Memory B cell (primary cell): ENCODE data around the gene STAT3.
"Not testable (repeated sequence)": the region's sequence is repeated elsewhere in the genome, so short reads cannot be mapped to it uniquely, and the experiment has no call there.

Source experiments
- ATAC-seq: fragments of 150-1000 bp; cut with Tn5 transposase; 2 replicates; pipeline ENCODE4 v1.10.0; 2021; ENCODE audit warnings: low read depth, mild to moderate bottlenecking, moderate library complexity
- DNase-seq, 2 donors: peaks; one replicate each; pipeline ENCODE4 v3.0.0; 2022; ENCODE audit warnings: low spot score in 2 of 2
- H3K27ac Mint-ChIP-seq: one replicate; pipeline ENCODE4 v1.8.0; 2022; ENCODE audit warnings: mild to moderate bottlenecking, moderate library complexity, mixed read lengths
- H3K27me3 Mint-ChIP-seq: one replicate; pipeline ENCODE4 v1.8.0; 2022; ENCODE audit warnings: mixed read lengths
- H3K36me3 Mint-ChIP-seq: one replicate; pipeline ENCODE4 v1.8.0; 2022; ENCODE audit warnings: mild to moderate bottlenecking, mixed read lengths
- H3K4me1 Mint-ChIP-seq: one replicate; pipeline ENCODE4 v1.8.0; 2022; ENCODE audit warnings: mixed read lengths
- H3K4me3 Mint-ChIP-seq: one replicate; pipeline ENCODE4 v1.8.0; 2022; ENCODE audit warnings: mild to moderate bottlenecking, moderate library complexity, mixed read lengths
- H3K9me3 Mint-ChIP-seq: one replicate; pipeline ENCODE4 v1.8.0; 2022; ENCODE audit warnings: mixed read lengths

The STAT3 gene

DNA sequence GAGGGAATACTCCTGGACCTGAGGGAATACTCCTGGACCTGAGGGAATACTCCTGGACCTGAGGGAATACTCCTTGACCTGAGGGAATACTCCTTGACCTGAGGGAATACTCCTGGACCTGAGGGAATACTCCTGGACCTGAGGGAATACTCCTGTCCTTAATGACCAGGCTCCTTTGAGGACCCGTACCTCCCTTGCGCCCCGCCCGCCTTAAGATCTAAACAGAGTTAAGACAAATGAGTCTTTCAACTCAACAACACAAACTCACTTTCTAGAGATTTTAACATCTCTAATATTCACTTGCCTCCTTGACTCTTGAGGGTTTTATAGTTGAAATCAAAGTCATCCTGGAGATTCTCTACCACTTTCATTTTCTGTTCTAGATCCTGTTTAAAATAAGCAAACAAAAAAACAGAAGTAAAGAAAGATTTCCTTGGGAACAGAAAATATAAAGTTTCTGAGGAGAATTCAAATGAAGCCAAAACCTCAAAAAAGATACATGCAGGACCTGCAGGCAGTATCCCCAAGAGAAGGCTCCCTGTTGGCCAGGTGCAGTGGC is 49.7 kb downstream of the STAT3 start:
- peaks cover 22% of the 10 kb centered on the region for H3K4me1 Mint-ChIP-seq
- ATAC-seq (no peak), DNase-seq (no peak)
- no peaks in the 10 kb centered on the region for H3K27me3 Mint-ChIP-seq
- H3K4me3 Mint-ChIP-seq: peak overlapping the region; percentile 17
- H3K36me3 Mint-ChIP-seq: peaks cover 30% of the 10 kb centered on the region
- H3K9me3 Mint-ChIP-seq: no peaks in the 10 kb centered on the region
- no peak overlapping the region for H3K27ac Mint-ChIP-seq

DNA sequence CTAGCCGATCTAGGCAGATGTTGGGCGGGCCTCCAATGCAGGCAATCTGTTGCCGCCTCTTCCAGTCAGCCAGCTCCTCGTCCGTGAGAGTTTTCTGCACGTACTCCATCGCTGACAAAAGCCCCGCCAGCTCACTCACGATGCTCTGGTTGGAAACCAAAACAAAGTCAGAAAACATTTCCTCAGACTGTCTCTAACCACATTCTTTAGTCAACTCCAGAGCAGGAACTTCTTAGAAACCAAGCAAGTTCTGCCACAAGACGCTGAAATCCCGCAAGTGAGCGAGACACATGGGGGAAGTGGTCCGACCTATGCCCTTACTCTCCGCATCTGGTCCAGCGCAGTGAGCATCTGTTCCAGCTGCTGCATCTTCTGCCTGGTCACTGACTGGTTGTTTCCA is 50.8 kb downstream of the STAT3 start:
- Mint-ChIP-seq H3K4me3 (no peak overlapping the region), H3K27me3 (no peaks in the 10 kb centered on the region), H3K4me1 (peaks cover 17% of the 10 kb centered on the region), H3K36me3 (peaks cover 28% of the 10 kb centered on the region), H3K9me3 (no peaks in the 10 kb centered on the region), H3K27ac (peak overlapping the region; percentile 31)
- DNase-seq (no peak), ATAC-seq (peak; percentile 84)

DNA sequence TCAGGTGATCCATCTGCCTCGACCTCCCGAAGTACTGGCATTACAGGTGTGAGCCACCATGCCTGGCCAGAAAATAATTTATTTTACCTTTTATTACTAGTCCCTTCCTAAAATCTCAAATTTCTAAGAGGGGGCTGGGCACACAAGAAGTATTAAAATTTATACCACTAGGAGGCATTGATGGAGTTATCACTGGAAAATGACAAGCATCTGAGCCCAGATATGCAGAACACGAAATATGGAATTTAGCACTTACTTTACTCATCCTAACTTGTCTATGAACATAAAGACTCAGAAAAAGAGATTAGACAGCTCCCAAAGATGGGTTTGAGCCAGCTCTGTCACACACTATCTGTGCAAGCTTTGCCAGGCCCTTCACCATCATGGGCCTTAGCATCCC is 53.6 kb downstream of the STAT3 start:
- ATAC-seq (no peak), DNase-seq (no peak)
- no peak overlapping the region for H3K27ac Mint-ChIP-seq
- peaks cover 29% of the 10 kb centered on the region for H3K36me3 Mint-ChIP-seq
- H3K4me1 Mint-ChIP-seq: peaks cover 9% of the 10 kb centered on the region
- no peaks in the 10 kb centered on the region for H3K9me3 Mint-ChIP-seq
- no peak overlapping the region for H3K4me3 Mint-ChIP-seq
- no peaks in the 10 kb centered on the region for H3K27me3 Mint-ChIP-seq

DNA sequence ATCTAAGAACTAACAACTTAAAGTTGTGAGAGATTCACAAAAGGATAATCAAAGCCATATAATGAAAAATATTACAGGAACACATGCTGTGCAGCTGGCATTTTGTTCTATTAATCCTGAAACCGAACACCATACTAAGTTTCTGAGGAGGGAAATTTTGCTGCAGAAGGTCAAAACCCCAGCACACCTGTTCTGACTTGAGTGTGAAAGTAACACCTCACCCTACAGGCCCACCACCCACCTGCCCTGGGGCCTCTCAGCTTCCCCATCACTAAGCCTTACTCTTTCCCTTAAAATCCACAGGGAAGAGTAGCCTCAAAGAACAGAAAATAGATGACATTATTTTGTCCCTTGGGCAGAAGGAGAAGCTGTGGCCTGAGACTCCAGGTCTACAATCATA is 55.2 kb downstream of the STAT3 start:
- Mint-ChIP-seq H3K4me3 (no peak overlapping the region), H3K27me3 (no peaks in the 10 kb centered on the region), H3K36me3 (peaks cover 29% of the 10 kb centered on the region), H3K27ac (no peak overlapping the region), H3K9me3 (no peaks in the 10 kb centered on the region), H3K4me1 (peaks cover 2% of the 10 kb centered on the region)
- no peak for ATAC-seq
- DNase-seq: no peak

DNA sequence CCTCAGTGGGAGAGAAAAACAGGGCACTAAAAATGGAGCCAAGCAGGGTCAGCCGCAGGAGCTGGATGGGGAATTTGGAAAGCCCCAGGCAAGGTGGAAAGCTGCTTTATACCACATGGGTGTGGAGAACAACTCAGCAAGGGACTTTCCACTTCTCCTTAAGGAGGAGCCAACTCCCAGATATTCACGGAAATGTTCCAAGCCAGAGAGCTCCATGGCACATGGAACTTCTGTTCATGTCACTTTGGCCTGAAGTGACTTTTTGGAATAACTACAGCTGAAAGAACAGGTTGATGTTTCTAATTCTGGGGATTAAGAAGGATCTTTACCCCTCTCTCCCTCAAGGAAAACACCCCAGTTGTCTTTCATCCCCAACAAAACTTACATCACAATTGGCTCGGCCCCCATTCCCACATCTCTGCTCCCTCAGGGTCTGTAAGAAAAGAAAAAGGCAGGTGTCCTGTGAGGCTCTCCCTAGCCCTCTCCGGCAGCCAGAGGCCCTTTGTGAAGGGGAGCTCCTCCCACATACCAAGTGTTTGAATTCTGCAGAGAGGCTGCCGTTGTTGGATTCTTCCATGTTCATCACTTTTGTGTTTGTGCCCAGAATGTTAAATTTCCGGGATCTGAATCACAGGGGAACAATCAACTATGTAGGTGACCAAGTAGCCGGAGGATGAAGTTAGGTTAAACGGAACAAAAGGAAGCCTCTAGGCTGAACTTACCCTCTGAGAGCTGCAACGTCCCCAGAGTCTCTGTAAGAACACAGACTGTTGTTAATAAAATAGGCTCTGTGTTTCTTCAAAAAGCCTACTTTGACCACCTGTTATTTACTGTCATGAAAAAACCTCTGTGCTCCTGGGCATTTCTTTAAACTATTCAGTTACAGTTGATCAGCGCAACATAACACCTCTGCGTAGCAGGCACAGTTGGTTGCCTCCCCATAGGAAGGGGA is 58.9 kb downstream of the STAT3 start:
- no peak for ATAC-seq
- H3K36me3 Mint-ChIP-seq: peaks cover 25% of the 10 kb centered on the region
- no peak overlapping the region for H3K27ac Mint-ChIP-seq
- H3K4me3 Mint-ChIP-seq: no peak overlapping the region
- no peaks in the 10 kb centered on the region for H3K9me3 Mint-ChIP-seq
- no peaks in the 10 kb centered on the region for H3K4me1 Mint-ChIP-seq
- no peak for DNase-seq
- no peaks in the 10 kb centered on the region for H3K27me3 Mint-ChIP-seq

DNA sequence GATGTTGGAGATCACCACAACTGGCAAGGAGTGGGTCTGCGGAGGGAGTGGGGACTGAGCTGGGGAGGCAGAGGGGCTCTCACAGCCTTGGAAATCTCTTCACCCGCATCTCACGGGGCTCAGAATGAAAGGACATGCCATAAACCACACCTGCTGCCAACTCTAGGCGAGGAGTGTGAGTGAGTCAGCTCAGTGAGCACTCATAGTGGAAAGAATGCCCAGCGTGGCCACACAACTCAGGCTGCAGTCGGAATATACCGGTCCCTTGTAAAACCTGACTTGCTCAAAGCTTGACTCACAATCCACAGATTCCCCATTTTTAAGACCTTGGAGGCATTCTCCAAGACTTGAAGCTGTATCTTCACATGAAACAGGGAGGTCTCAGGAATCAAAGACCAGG is 63.2 kb downstream of the STAT3 start:
- no peaks in the 10 kb centered on the region for H3K9me3 Mint-ChIP-seq
- peaks cover 9% of the 10 kb centered on the region for H3K4me1 Mint-ChIP-seq
- no peak for ATAC-seq
- H3K36me3 Mint-ChIP-seq: peaks cover 21% of the 10 kb centered on the region
- no peaks in the 10 kb centered on the region for H3K27me3 Mint-ChIP-seq
- no peak overlapping the region for H3K27ac Mint-ChIP-seq
- no peak for DNase-seq
- no peak overlapping the region for H3K4me3 Mint-ChIP-seq

DNA sequence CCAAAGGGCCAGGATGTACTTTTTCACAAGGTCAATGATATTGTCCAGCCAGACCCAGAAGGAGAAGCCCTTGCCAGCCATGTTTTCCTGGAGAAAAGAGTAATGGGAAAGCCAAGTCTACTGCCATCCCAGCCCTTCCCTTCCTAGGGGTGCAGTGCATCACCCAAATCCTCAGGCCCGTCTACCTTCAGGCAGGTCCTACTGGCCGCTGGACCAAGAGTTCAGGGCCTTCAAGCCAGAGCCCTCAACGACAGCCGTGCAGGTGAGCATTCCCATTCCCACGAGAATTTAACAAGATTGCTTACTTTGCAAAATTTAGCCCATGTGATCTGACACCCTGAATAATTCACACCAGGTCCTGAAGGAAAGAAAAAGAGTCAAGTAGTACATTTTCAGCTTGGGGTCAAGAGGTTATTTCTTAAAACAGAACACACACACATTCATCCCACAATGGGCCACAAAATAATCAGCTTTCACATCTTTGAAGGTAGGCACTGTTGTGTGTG is 64.9 kb downstream of the STAT3 start:
- Mint-ChIP-seq H3K9me3 (no peaks in the 10 kb centered on the region), H3K27me3 (no peaks in the 10 kb centered on the region), H3K4me3 (no peak overlapping the region), H3K36me3 (peaks cover 20% of the 10 kb centered on the region), H3K27ac (no peak overlapping the region), H3K4me1 (peaks cover 15% of the 10 kb centered on the region)
- ATAC-seq (no peak), DNase-seq (no peak)

DNA sequence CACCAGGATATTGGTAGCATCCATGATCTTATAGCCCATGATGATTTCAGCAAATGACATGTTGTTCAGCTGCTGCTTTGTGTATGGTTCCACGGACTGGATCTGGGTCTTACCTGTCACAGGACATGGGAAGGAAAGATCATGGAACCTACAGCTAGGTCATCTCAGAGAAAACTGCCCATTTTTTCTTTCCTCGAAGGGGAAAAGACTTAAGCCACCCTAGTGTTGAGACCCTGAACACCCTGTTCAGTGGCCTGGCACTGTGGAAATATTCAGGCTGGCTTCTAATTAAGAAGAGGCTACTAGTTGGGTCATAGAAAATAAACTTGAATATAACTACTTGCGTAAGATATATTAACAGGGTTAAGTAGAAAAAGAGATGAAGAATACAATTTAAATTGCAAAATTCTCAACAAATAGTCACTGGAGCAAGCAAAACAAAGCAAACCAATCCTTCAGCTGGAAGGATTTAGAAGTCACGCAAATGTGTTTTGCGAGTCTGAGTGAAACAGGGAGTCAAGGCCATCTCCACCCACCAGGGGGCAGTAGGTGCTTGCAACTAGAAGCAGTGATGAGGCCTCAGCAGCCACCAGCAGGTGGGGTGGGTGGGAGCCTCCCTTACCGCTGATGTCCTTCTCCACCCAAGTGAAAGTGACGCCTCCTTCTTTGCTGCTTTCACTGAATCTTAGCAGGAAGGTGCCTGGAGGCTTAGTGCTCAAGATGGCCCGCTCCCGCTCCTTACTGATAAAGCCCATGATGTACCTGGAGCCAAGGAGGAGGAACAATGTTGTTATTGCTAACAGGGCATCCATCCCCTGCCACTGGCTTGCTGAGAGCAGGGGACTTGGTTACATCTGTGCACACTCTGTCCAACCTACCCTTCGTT is 65.6 kb downstream of the STAT3 start:
- H3K4me1 Mint-ChIP-seq: peaks cover 15% of the 10 kb centered on the region
- H3K27me3 Mint-ChIP-seq: no peaks in the 10 kb centered on the region

DNA sequence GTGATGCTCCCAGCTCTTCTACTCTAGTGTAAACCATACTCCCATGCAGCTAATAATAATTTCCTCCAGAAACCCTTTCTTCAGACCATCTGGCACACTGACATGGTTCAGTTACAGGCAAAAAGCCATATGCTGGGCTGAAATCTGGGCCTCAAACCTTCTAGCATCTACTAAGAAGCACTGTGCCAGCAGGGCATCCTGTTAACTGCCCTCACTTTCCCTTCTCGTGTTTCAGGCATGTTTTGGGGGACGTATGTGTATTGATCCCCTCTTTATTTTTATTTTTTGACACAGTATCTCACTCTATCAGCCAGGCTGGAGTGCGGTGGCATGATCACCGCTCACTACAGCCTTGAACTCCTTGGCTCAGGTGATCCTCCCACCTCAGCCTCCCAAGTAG is 66.7 kb downstream of the STAT3 start:
- ATAC-seq (no peak), DNase-seq (no peak)
- peaks cover 19% of the 10 kb centered on the region for H3K4me1 Mint-ChIP-seq
- peaks cover 21% of the 10 kb centered on the region for H3K36me3 Mint-ChIP-seq
- H3K9me3 Mint-ChIP-seq: no peaks in the 10 kb centered on the region
- H3K4me3 Mint-ChIP-seq: no peak overlapping the region
- peak overlapping the region; percentile 70 for H3K27ac Mint-ChIP-seq
- no peaks in the 10 kb centered on the region for H3K27me3 Mint-ChIP-seq

More for the DNA sequence above, 65.6 kb downstream of the STAT3 start:
- H3K4me3 Mint-ChIP-seq: no peak overlapping the region
- DNase-seq: peak; percentile 92 to 94
- no peak overlapping the region for H3K27ac Mint-ChIP-seq
- H3K9me3 Mint-ChIP-seq: no peaks in the 10 kb centered on the region
- peak; percentile 99 for ATAC-seq
- H3K36me3 Mint-ChIP-seq: peaks cover 20% of the 10 kb centered on the region

DNA sequence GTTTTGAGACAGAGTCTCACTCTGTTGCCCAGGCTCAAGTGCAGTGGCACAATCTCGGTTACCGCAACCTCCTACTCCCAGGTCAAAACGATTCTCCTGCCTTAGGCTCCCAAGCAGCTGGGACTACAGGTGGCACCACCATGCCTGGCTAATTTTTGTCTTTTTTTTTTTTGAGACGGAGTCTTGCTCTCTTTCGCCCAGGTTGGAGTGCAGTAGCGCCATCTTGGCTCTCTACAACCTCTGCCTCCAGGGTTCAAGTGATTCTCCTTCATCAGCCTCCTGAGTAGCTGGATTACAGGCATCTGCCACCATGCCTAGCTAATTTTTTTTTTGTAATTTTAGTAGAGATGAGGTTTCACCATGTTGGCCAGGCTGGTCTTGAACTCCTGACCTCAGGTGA is 70.3 kb downstream of the STAT3 start:
- H3K36me3 Mint-ChIP-seq: peaks cover 19% of the 10 kb centered on the region
- not testable (repeated sequence) for H3K4me3 Mint-ChIP-seq, H3K27me3 Mint-ChIP-seq, DNase-seq, H3K9me3 Mint-ChIP-seq, ATAC-seq, H3K27ac Mint-ChIP-seq
- H3K4me1 Mint-ChIP-seq: peaks cover 31% of the 10 kb centered on the region

DNA sequence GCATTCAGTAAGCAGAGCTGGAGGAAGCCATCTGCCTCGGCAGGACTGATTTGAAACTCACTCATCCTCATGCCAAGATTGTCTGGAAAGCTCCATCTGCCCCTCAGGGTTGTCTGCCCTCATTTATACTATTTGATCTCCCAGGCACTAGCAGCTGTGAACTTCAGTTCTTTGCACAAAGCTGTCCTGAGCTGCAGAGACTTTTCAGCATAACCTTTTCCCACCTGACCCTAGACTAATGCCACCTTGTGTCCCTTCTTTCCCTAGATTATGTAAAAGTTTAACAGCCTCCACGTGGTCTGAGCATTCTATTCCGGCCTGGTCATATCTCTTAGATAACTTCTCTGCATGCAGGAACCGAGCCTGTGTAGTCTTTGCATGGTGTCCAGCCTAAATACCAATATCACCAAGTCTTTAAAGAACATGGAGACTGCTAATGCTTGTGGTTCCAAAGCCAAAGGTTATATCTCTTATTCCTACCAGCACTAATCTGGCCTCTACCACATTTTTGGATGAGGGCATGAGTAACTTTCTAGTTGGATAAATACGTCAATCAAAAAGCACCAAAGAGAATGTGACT is 70.9 kb downstream of the STAT3 start:
- peaks cover 28% of the 10 kb centered on the region for H3K4me1 Mint-ChIP-seq
- no peak overlapping the region for H3K4me3 Mint-ChIP-seq
- H3K9me3 Mint-ChIP-seq: no peaks in the 10 kb centered on the region
- ATAC-seq (no peak), DNase-seq (no peak)
- no peak overlapping the region for H3K27ac Mint-ChIP-seq
- peaks cover 19% of the 10 kb centered on the region for H3K36me3 Mint-ChIP-seq
- H3K27me3 Mint-ChIP-seq: no peaks in the 10 kb centered on the region

DNA sequence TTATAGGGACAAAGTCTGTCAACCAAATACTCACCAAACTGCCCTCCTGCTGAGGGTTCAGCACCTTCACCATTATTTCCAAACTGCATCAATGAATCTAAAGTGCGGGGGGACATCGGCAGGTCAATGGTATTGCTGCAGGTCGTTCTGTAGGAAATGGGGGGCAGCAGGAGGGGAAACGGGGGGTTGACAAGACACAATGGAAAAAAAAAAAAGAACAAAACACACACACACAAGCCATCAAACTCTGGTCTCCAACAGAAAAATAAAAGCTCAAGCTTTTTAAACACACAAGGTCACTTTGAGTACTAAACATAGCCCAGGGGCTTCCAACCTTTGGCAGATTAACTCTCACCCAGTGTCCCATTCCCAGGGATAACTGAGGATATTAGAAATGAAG is 71.5 kb downstream of the STAT3 start:
- ATAC-seq (no peak), DNase-seq (no peak)
- Mint-ChIP-seq H3K4me1 (peaks cover 31% of the 10 kb centered on the region), H3K4me3 (no peak overlapping the region), H3K27ac (no peak overlapping the region), H3K27me3 (no peaks in the 10 kb centered on the region), H3K9me3 (no peaks in the 10 kb centered on the region), H3K36me3 (peaks cover 14% of the 10 kb centered on the region)

DNA sequence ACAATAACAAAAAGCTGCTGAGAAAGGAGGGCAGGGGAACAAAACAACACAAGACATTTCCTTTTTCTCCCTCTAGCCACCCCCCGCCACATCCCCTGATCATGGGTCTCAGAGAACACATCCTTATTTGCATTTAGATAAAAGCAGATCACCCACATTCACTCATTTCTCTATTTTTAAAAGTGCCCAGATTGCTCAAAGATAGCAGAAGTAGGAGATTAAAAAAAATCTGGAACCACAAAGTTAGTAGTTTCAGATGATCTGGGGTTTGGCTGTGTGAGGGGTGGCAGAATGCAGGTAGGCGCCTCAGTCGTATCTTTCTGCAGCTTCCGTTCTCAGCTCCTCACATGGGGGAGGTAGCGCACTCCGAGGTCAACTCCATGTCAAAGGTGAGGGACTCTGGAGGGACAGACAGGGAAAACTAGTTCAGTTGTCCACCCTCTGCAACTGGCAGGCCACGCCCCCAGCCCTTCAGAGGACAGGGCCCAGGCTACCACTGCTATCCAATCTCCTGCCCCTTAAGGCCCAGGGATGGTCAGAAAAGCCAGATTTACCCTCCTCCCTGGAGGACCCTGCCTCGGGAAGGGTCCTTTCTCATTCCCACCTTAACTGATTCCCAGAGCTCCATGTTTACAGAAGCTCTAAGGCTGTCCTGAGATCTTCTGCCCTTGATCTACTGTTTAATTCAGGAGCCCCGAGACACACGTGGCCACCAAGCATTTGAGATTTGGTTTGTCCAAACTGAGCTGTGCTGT is 72.7 kb downstream of the STAT3 start:
- Mint-ChIP-seq H3K4me1 (peaks cover 34% of the 10 kb centered on the region), H3K27me3 (no peaks in the 10 kb centered on the region), H3K36me3 (peaks cover 11% of the 10 kb centered on the region), H3K4me3 (peak overlapping the region; percentile 45), H3K9me3 (no peaks in the 10 kb centered on the region), H3K27ac (peak overlapping the region; percentile 60)
- ATAC-seq: peak; percentile 87
- peak; percentile 34 to 65 for DNase-seq
